PC-9 (cell line): ENCODE results near the gene DOCK4. TPM values are rescaled to one million over a fixed set of nuclear protein-coding genes. Genes with fewer than 3 reads are reported as not detected.

ENCODE experiments used
- BruUV-seq: library from RNA; stranded (reverse); fragments of 400-500 nt; replicated peaks from 2 replicates; lab custom pipeline; 2021; lab: Mats Ljungman, UMichigan
- CTCF ChIA-PET: fragments of 300-600 bp; sonication (Branson Sonifier 250); formaldehyde crosslinking; loops from one replicate; lab custom pipeline; 2022; ENCODE audit warnings: antibody characterized with exemption; lab: Charles Lee
- POLR2A ChIA-PET: fragments of 300-600 bp; sonication (Branson Sonifier 250); formaldehyde crosslinking; loops from one replicate; lab custom pipeline; 2022; ENCODE audit warnings: antibody characterized with exemption; ENCODE audit not compliant: unreplicated experiment; lab: Charles Lee
- DNase-seq, 2 experiments: peaks; one replicate each; pipeline versions ENCODE4 v3.0.0 to v3.0.0-alpha.2; 2015 to 2022; ENCODE audit warnings: mixed read lengths in 1 of 2
- H2AFZ ChIP-seq: fragments of 200-600 bp; sonication (generic); 2 replicates; pipeline ENCODE4 v1.8.1; 2017; ENCODE audit warnings: antibody characterized with exemption
- H3F3A ChIP-seq: fragments of 200-600 bp; sonication (generic); 2 replicates; pipeline ENCODE4 v1.8.1; 2017; ENCODE audit warnings: antibody characterized with exemption, mild to moderate bottlenecking, low read depth; ENCODE audit not compliant: insufficient read depth
- H3K27ac ChIP-seq: fragments of 200-600 bp; sonication (generic); 2 replicates; pipeline ENCODE4 v1.6.1; 2016; ENCODE audit warnings: mixed run types
- H3K27me3 ChIP-seq: fragments of 200-600 bp; sonication (generic); 2 replicates; pipeline ENCODE4 v1.6.1; 2016; ENCODE audit warnings: low read depth, mixed run types; ENCODE audit not compliant: insufficient read depth
- H3K36me3 ChIP-seq: fragments of 200-600 bp; sonication (generic); 2 replicates; pipeline ENCODE4 v1.6.1; 2016; ENCODE audit warnings: low read depth, mixed run types
- H3K4me1 ChIP-seq: fragments of 200-600 bp; sonication (generic); replicated peaks from 2 replicates; pipeline ENCODE4 v1.6.1; 2016; ENCODE audit warnings: mixed run types; ENCODE audit not compliant: insufficient read depth
- H3K4me2 ChIP-seq: fragments of 200-600 bp; sonication (generic); 2 replicates; pipeline ENCODE4 v1.6.1; 2017; ENCODE audit warnings: mixed run types
- H3K4me3 ChIP-seq: fragments of 200-600 bp; sonication (generic); 2 replicates; pipeline ENCODE4 v1.6.1; 2016; ENCODE audit warnings: mixed run types
- H3K79me2 ChIP-seq: fragments of 200-600 bp; sonication (generic); 2 replicates; pipeline ENCODE4 v1.6.1; 2017; ENCODE audit warnings: low read depth, mixed run types
- H3K9me2 ChIP-seq: fragments of 200-600 bp; sonication (generic); 2 replicates; pipeline ENCODE4 v1.8.1; 2017; ENCODE audit warnings: mild to moderate bottlenecking; ENCODE audit not compliant: insufficient read depth
- H3K9me3 ChIP-seq: fragments of 200-600 bp; sonication (generic); 2 replicates; pipeline ENCODE4 v1.8.1; 2016; ENCODE audit warnings: low read depth; ENCODE audit not compliant: insufficient read depth
- H4K20me1 ChIP-seq: fragments of 200-600 bp; sonication (generic); 2 replicates; pipeline ENCODE4 v1.8.1; 2017; ENCODE audit not compliant: insufficient read depth
- CTCF ChIP-seq: fragments of 200-600 bp; sonication (generic); conservative IDR thresholded peaks from 2 replicates; pipeline ENCODE4 v1.6.1; 2017; ENCODE audit warnings: mixed run types, antibody characterized with exemption, mild to moderate bottlenecking, moderate library complexity
- EZH2 ChIP-seq: fragments of 200-600 bp; sonication (generic); IDR thresholded peaks from 2 replicates; pipeline ENCODE4 v1.8.0; 2017; ENCODE audit warnings: antibody characterized with exemption, low read depth
- intact Hi-C: fragments of 100-400 bp; cut with micrococcal nuclease; formaldehyde crosslinking; loops from one replicate; pipeline ENCODE4 v1.10.0; 2022; ENCODE audit not compliant: unreplicated experiment
- total RNA-seq: library from RNA; stranded (reverse); gene quantifications from 2 replicates; pipeline ENCODE4 v1.2.3, GENCODE V29; 2021

The DOCK4 gene
- total RNA-seq, 1 experiment from 2014 or later = 0.98 TPM

GRCh38 chr7:111886233-111886632 is 320.0 kb downstream of the DOCK4 start:
- H3K4me1 ChIP-seq = no peaks in the 10 kb centered on the region
- no peaks in the 10 kb centered on the region for H3K27me3 ChIP-seq
- DNase-seq = no peak
- no peak overlapping the region for H3K4me2 ChIP-seq
- no peaks in the 10 kb centered on the region for H3F3A ChIP-seq
- no peaks in the 10 kb centered on the region for H3K9me3 ChIP-seq
- no peak for TF ChIP-seq EZH2
- H3K4me3 ChIP-seq = no peak overlapping the region
- no peaks in the 10 kb centered on the region for H3K79me2 ChIP-seq
- no peak overlapping the region for H3K27ac ChIP-seq
- BruUV-seq = no TSS peak
- intact Hi-C loops = no loop called here
- H3K36me3 ChIP-seq = no peaks in the 10 kb centered on the region
- POLR2A ChIA-PET = no interaction called here
- no peak overlapping the region for H2AFZ ChIP-seq
- no peaks in the 10 kb centered on the region for H3K9me2 ChIP-seq
- H4K20me1 ChIP-seq = no peaks in the 10 kb centered on the region
- CTCF ChIA-PET = no interaction called here

GRCh38 chr7:111883241-111883640 is 323.0 kb downstream of the DOCK4 start:
- Histone ChIP-seq H2AFZ (no peak overlapping the region), H3K4me1 (no peaks in the 10 kb centered on the region), H3K79me2 (no peaks in the 10 kb centered on the region), H3F3A (no peaks in the 10 kb centered on the region), H3K36me3 (no peaks in the 10 kb centered on the region), H3K9me3 (0 out of 2 replicates have a peak, but pooled peaks cover 2% of the 10 kb centered on the region), H3K9me2 (no peaks in the 10 kb centered on the region), H3K4me3 (no peak overlapping the region), H4K20me1 (no peaks in the 10 kb centered on the region), H3K27me3 (no peaks in the 10 kb centered on the region), H3K27ac (no peak overlapping the region), H3K4me2 (no peak overlapping the region)
- intact Hi-C loops = no loop called here
- CTCF ChIA-PET = no interaction called here
- no peak for TF ChIP-seq CTCF
- no peak for TF ChIP-seq EZH2
- POLR2A ChIA-PET = no interaction called here
- no peak for DNase-seq
- BruUV-seq = no TSS peak

GRCh38 chr7:111878785-111879184 is 327.4 kb downstream of the DOCK4 start:
- Histone ChIP-seq H3K36me3 (no peaks in the 10 kb centered on the region), H2AFZ (no peak overlapping the region), H3K27ac (no peak overlapping the region), H3K79me2 (no peaks in the 10 kb centered on the region), H4K20me1 (no peaks in the 10 kb centered on the region), H3K9me3 (0 out of 2 replicates have a peak, but pooled peaks cover 2% of the 10 kb centered on the region), H3K9me2 (no peaks in the 10 kb centered on the region), H3K4me2 (no peak overlapping the region), H3F3A (no peaks in the 10 kb centered on the region), H3K4me1 (no peaks in the 10 kb centered on the region), H3K4me3 (no peak overlapping the region), H3K27me3 (no peaks in the 10 kb centered on the region)
- ChIA-PET POLR2A (no interaction called here), CTCF (interaction anchor here (0.6 kb wide), 1 partner anchor 318 kb away, joined by 9 read pairs; no protein-coding TSS in a partner anchor)
- DNase-seq = no peak
- intact Hi-C loops = no loop called here
- BruUV-seq = no TSS peak
- TF ChIP-seq EZH2 = no peak
- no peak for TF ChIP-seq CTCF

- intact Hi-C loops = no loop called here
- POLR2A ChIA-PET = no interaction called here
- H3K36me3 ChIP-seq = no peaks in the 10 kb centered on the region
These were observed 328.3 kb downstream of the DOCK4 start for GRCh38 chr7:111877931-111878330.

More at GRCh38 chr7:111877931-111878330, 328.3 kb downstream of the DOCK4 start:
- BruUV-seq = no TSS peak
- DNase-seq = no peak
- H3K79me2 ChIP-seq = no peaks in the 10 kb centered on the region
- H3K9me2 ChIP-seq = no peaks in the 10 kb centered on the region
- no peak overlapping the region for H3K4me3 ChIP-seq
- H3K4me1 ChIP-seq = no peaks in the 10 kb centered on the region
- CTCF ChIA-PET = no interaction called here
- no peak overlapping the region for H3K27ac ChIP-seq
- no peaks in the 10 kb centered on the region for H4K20me1 ChIP-seq
- H3K27me3 ChIP-seq = no peaks in the 10 kb centered on the region
- TF ChIP-seq CTCF (no peak), EZH2 (no peak)
- no peaks in the 10 kb centered on the region for H3F3A ChIP-seq
- no peak overlapping the region for H2AFZ ChIP-seq
- H3K9me3 ChIP-seq = 0 out of 2 replicates have a peak, but pooled peaks cover 2% of the 10 kb centered on the region
- H3K4me2 ChIP-seq = no peak overlapping the region
